HUES64 (cell line): ENCODE measurements around the gene DSCAML1.

Source experiments
- H3K27ac ChIP-seq: 2 replicates; pipeline ENCODE4 v1.7.0; 2013; ENCODE audit warnings: low read depth, low read length, inconsistent platforms
- H3K27me3 ChIP-seq: 2 replicates; pipeline ENCODE4 v1.6.1; 2013; ENCODE audit warnings: mild to moderate bottlenecking, low read length; ENCODE audit not compliant: insufficient read depth
- H3K36me3 ChIP-seq: 2 replicates; pipeline ENCODE4 v1.6.1; 2013; ENCODE audit warnings: mild to moderate bottlenecking, low read length; ENCODE audit not compliant: insufficient read depth
- H3K4me1 ChIP-seq: 2 replicates; pipeline ENCODE4 v1.6.1; 2013; ENCODE audit warnings: mild to moderate bottlenecking, low read length, moderate library complexity; ENCODE audit not compliant: insufficient read depth
- H3K4me3 ChIP-seq: 2 replicates; pipeline ENCODE4 v1.5.1; 2013; ENCODE audit warnings: mild to moderate bottlenecking, low read length, moderate library complexity
- H3K9ac ChIP-seq: 2 replicates; pipeline ENCODE4 v1.6.1; 2013; ENCODE audit warnings: mild to moderate bottlenecking, low read depth, low read length
- H3K9me3 ChIP-seq: 2 replicates; pipeline ENCODE4 v1.6.1; 2013; ENCODE audit warnings: low read depth, low read length; ENCODE audit not compliant: insufficient read depth
- WGBS: fragments of 150-250, 120-280 bp; methylation state at CpG from one replicate; pipeline ENCODE4 v1.1.7; 2013; ENCODE audit warnings: missing lambda C conversion rate; 5-methylcytosine and 5-hydroxymethylcytosine counted together

The DSCAML1 gene

DNA sequence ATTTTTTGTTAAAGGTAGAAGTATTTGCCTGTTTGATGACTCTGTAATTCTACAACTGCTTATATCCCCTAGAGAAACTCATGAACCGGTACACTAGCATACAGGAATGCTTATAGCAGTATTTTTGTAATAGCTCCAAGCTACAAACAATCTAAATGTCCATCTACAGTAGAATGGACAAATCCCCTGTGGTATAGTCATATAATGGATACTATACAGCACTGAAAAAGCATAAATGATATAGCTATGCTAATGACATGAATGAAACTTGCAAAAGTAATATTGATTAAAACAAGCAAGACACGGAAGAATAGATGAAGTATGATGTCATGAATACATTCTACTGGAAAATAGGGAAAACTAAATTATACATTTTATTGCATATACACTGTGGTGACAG, 326.4 kb downstream of the DSCAML1 start:
- H3K4me3 ChIP-seq: no peak overlapping the region
- H3K9me3 ChIP-seq: no peaks in the 10 kb centered on the region
- no peaks in the 10 kb centered on the region for H3K27me3 ChIP-seq
- WGBS: no CpG with 5 or more reads among the region's 2 CpGs
- H3K27ac ChIP-seq: no peak overlapping the region
- no peak overlapping the region for H3K9ac ChIP-seq
- H3K4me1 ChIP-seq: peaks cover 10% of the 10 kb centered on the region; the same call in 1 of the 2 replicates
- H3K36me3 ChIP-seq: no peaks in the 10 kb centered on the region

DNA sequence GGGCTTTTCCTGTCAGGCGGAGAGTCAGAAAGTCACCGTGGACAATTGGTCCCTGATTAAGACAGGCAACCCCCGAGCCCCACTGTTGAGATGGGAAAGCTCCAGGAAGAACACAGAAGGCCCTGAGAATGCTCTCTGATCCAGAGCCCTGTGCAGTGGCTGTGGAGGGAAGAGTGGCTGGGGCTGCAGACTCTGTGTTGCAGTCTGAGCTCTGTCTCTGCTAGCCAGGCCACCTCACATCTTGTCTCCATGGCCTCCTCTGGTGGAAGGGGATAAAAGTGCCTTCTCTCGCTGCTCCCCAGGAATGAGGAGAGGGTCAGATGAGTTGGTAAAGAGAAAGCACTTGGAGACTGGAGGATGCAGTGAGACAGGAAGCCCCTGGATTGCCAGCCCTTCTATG, 328.1 kb downstream of the DSCAML1 start:
- H3K36me3 ChIP-seq: no peaks in the 10 kb centered on the region
- no peak overlapping the region for H3K27ac ChIP-seq
- H3K9me3 ChIP-seq: no peaks in the 10 kb centered on the region
- 88% methylated on average over 4 of the region's 4 CpGs for WGBS
- H3K9ac ChIP-seq: no peak overlapping the region
- H3K4me3 ChIP-seq: no peak overlapping the region
- no peaks in the 10 kb centered on the region for H3K27me3 ChIP-seq
- 0 out of 2 replicates have a peak, but pooled peaks cover 5% of the 10 kb centered on the region for H3K4me1 ChIP-seq

DNA sequence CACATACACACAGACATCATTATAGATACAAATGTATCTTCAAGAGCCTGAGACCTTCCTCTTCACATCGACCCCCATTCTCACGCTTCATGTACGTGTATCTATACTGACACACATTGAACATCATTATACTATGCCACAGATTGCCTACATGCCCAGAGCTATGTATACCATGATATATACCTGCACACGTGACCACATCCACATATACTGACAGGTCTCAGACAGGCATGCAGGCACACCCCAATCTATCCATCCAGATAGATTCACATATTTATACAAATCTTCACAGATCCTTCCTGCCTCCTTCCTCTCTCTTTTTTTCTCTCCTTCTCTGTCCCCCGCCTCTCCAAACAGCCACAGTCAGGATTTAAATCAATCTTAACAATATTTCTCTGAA, 329.2 kb downstream of the DSCAML1 start:
- Histone ChIP-seq H3K27me3 (no peaks in the 10 kb centered on the region), H3K9me3 (no peaks in the 10 kb centered on the region), H3K4me1 (0 out of 2 replicates have a peak, but pooled peaks cover under 1% of the 10 kb centered on the region), H3K4me3 (no peak overlapping the region), H3K27ac (no peak overlapping the region), H3K36me3 (no peaks in the 10 kb centered on the region), H3K9ac (no peak overlapping the region)
- 91% methylated on average over 5 of the region's 5 CpGs for WGBS

DNA sequence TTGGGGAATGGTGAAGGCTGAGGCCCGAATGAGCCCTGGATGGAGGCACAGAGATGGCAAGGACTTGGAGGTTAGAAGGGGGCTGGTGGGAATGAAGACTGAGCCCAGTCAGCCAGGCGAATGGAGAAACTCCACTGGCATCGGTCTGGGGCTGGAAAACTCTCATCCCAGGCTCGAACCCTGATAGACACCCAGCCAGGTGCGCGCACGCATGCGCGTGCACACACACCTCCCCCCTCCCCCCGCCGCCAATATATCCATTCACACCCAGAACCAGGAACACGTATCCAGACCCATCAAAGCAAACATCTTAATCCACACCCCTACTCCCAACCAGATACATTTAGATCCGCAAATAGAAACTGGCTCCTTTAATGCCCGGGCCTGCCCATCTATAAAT, 330.1 kb downstream of the DSCAML1 start:
- Histone ChIP-seq H3K4me3 (no peak overlapping the region), H3K9me3 (no peaks in the 10 kb centered on the region), H3K9ac (no peak overlapping the region), H3K27me3 (no peaks in the 10 kb centered on the region), H3K36me3 (no peaks in the 10 kb centered on the region), H3K4me1 (no peaks in the 10 kb centered on the region), H3K27ac (no peak overlapping the region)
- 93% methylated on average over 14 of the region's 14 CpGs for WGBS

DNA sequence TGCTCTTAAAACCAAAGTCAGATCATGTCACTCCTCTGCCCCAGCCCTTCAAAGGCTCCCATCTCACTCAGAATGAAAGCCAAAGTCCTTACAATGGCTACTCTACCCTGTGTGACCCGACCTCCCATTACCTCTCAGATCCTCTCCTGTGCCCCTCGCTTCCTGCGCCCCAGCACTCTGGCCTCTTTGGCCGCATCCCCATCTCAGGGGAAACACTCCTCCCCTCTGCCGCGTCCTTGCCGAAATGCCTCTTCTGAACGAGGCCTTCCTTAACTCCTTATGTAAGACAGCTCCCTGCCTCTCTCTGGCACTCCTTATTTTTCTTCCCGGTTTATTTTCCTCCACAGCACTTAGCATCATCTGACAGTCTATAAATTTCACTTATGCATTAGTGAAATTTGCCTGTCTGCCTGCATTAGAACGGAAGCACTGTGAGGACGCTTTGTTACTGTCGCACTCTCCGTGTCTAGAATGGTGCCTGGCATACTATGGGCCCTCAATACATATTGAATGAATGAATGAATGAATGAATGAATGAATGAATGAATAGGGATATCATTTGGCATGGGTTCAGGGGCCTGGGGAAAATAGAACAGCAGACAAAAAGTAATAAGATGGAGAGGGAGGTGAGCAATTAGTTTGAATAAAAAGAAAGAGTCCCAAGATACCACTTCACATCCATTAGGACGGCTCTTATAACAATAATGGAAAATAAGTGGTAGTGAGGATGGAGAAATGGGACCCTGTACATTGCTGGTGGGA, 331.6 kb downstream of the DSCAML1 start:
- Histone ChIP-seq H3K36me3 (no peaks in the 10 kb centered on the region), H3K27me3 (no peaks in the 10 kb centered on the region), H3K4me3 (no peak overlapping the region), H3K9me3 (no peaks in the 10 kb centered on the region), H3K9ac (no peak overlapping the region), H3K4me1 (no peaks in the 10 kb centered on the region), H3K27ac (no peak overlapping the region)
- 88% methylated on average over 13 of the region's 14 CpGs for WGBS

DNA sequence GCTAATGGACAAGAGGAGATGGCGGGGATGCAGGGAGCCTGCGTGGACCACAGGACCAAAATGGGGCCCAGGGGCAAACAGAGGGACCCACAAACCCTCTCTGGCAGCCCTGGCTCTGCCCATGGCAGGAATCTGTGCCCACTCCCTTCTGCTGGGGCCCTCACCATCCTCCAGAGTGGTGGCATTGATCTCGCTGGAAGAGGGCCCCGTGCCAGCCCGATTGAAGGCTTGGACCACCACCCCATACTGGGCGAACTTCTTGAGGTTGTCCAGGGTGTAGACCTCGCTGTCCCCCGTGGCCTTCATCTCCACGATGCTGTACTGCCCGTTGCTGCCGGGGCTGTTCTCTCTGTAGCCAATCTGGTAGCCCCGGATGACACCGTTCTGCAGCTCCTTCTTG, 332.2 kb downstream of the DSCAML1 start:
- H3K4me3 ChIP-seq: no peak overlapping the region
- H3K27me3 ChIP-seq: no peaks in the 10 kb centered on the region
- no peaks in the 10 kb centered on the region for H3K9me3 ChIP-seq
- WGBS: 94% methylated on average over 13 of the region's 13 CpGs
- H3K9ac ChIP-seq: no peak overlapping the region
- no peak overlapping the region for H3K27ac ChIP-seq
- no peaks in the 10 kb centered on the region for H3K4me1 ChIP-seq
- H3K36me3 ChIP-seq: no peaks in the 10 kb centered on the region

DNA sequence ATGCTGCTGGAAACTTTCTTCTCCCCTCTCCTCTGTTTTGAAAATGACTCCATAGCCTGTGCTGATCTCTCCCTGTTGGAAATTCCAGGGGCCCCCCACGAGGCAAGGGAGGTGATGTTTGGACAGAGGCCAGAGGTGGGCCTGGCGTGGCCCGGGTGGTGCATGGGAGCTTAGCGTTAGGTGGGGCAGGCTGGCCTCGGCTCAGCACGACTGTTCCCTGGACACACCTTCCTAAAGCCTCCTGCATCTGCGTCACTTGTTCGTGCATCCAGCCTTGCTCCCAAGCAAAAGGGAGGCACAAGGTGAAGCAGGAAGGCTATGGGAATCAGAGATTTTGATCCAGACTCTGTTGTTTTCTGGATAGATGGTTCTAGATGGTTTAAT, 334.2 kb downstream of the DSCAML1 start:
- Histone ChIP-seq H3K9ac (no peak overlapping the region), H3K27me3 (no peaks in the 10 kb centered on the region), H3K36me3 (no peaks in the 10 kb centered on the region), H3K27ac (no peak overlapping the region), H3K4me1 (no peaks in the 10 kb centered on the region), H3K9me3 (no peaks in the 10 kb centered on the region), H3K4me3 (no peak overlapping the region)
- WGBS: 89% methylated on average over 8 of the region's 8 CpGs

DNA sequence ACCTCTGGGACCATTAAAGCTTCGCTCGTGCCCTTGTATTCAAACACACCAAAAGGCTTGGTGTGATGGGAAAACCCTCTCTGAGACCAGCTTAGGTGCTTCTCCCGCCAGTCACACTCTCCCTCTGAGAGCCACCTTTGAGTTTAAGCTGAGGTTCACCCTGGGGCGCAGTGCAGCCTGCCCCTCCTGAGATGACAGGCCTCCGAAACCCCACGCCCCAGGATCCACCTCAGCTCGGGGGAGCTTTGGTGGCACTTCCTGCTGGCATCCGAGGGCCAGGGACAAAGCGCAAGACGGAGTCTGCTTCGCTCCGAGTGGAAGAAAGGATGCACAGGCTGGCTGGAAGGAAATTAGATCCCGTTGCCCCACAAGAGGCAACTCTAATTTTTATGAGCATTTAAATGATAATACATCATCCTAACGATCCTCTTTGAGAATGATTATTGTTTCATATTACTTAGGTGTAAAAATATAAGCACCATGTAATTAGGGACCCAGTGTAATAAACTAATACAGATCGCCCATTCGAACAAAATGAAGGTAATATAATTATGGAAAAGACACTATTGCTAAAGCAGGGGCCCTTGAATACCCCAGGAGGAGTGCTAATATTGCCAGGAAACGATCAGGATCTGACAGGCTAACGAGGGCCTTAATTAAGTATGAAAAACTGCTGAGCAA, 334.7 kb downstream of the DSCAML1 start:
- Histone ChIP-seq H3K9ac (no peak overlapping the region), H3K36me3 (no peaks in the 10 kb centered on the region), H3K27ac (no peak overlapping the region), H3K4me1 (no peaks in the 10 kb centered on the region), H3K27me3 (no peaks in the 10 kb centered on the region), H3K4me3 (no peak overlapping the region), H3K9me3 (no peaks in the 10 kb centered on the region)
- WGBS: 91% methylated on average over 17 of the region's 18 CpGs

DNA sequence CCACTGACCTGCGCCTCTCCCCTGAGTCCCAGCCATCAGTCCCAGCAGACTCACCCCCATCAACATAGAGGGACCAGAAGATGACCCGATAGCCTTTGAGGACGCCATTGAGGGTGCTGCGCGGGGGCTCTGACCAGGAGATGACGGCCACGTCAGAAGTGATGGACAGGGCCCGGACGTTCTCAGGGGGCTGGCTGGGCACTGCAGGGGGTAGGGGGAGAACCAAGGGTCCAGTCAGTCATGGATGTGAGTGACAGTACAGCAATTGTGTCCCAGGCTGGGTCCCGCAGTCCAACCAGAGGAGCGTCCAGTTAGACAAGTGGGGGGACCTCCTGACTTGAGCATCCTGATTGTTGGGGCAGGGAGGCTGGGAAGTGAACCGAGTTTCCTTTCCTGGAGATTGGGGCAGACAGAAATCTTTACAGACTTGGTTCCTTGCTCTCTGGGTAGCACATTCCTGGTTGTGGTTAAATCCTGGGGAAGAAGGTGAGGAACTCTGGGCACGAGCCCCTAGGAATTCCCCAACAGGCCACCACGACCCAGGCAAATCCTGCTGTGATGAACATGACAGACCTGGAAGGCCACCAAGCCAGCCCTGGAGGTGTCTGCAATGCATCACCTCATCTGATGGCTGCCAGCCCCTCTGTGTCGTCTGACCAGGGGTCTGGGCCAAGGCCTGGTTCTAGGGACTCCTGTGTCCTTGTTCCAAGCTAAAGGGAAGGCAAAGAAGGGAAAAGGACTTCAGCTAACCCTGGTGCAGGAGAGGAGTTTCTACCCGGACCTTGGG, 335.4 kb downstream of the DSCAML1 start:
- no peak overlapping the region for H3K4me3 ChIP-seq
- H3K9me3 ChIP-seq: no peaks in the 10 kb centered on the region
- H3K27ac ChIP-seq: no peak overlapping the region
- no peak overlapping the region for H3K9ac ChIP-seq
- WGBS: 94% methylated on average over 16 of the region's 16 CpGs
- H3K27me3 ChIP-seq: no peaks in the 10 kb centered on the region
- no peaks in the 10 kb centered on the region for H3K36me3 ChIP-seq
- no peaks in the 10 kb centered on the region for H3K4me1 ChIP-seq

DNA sequence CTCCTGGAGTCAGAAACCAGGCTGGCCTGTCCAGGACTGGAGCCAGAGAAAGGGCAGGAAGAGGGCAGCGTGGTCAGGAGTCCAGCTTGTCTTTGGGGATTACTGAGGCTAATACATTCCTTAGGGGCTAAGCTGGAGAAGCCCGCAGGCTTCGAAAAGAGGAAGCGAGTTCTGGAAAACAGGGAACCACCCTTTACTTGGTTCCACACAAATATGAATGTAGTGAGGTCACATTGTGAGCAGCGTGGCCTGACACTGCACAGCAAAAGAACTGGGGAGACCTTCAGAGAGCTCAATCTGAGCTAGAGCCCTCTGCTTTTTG, 337.1 kb downstream of the DSCAML1 start:
- Histone ChIP-seq H3K4me1 (no peaks in the 10 kb centered on the region), H3K9me3 (no peaks in the 10 kb centered on the region), H3K36me3 (no peaks in the 10 kb centered on the region), H3K4me3 (no peak overlapping the region), H3K27ac (no peak overlapping the region), H3K9ac (no peak overlapping the region), H3K27me3 (no peaks in the 10 kb centered on the region)
- WGBS: 93% methylated on average over 5 of the region's 5 CpGs
